Fibroblast of the aortic adventitia (primary cell): ENCODE data around the gene TADA1. TPM values are rescaled to one million over a fixed set of nuclear protein-coding genes. Genes with fewer than 3 reads are reported as not detected.
A peak's percentile ranks its signal among the peaks of the same experiment; 100 is the strongest.

Experiments
- DNase-seq: peaks from one replicate; pipeline ENCODE4 v3.0.0-alpha.2; 2010; ENCODE audit warnings: low read depth
- H3K4me3 ChIP-seq: 2 replicates; pipeline ENCODE4 v1.5.1; 2011; ENCODE audit warnings: low read depth, mild to moderate bottlenecking, control low read depth, low read length, moderate library complexity
- total RNA-seq: library from RNA; depleted of rRNA; stranded (reverse); fragments of >200 nt; gene quantifications from 2 replicates; pipeline ENCODE4 v1.2.3, GENCODE V29; 2012; ENCODE audit warnings: low replicate concordance
- TF ChIP-seq, protein P1 (sequence below): IDR thresholded peaks from 2 replicates; pipeline ENCODE4 v1.5.1; 2011; ENCODE audit warnings: mild to moderate bottlenecking, low read length, control low read depth, inconsistent platforms; ENCODE audit not compliant: insufficient read depth

TADA1 gene
- total RNA-seq, 1 donor: 12.1 TPM

DNA sequence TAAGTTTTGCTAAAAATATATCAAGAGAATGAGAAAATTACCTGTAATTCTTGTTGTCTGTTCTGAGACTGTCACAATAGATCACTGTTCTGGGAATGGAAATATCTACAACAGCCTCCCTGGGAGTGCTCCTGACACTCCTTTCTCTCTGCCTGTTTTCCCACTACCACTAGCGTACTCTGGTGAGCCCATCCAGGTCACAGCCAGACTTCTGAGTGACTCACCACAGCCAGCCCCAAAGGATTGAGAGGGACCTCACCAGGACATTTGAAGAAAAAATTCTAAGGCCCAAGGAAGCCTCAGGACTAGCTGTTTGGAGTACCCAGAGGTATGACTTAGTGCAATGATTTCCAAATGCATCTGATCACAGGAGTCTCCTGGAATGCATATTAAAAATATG lies 39.0 kb upstream of the TADA1 start:
- TF ChIP-seq, protein P1, sequence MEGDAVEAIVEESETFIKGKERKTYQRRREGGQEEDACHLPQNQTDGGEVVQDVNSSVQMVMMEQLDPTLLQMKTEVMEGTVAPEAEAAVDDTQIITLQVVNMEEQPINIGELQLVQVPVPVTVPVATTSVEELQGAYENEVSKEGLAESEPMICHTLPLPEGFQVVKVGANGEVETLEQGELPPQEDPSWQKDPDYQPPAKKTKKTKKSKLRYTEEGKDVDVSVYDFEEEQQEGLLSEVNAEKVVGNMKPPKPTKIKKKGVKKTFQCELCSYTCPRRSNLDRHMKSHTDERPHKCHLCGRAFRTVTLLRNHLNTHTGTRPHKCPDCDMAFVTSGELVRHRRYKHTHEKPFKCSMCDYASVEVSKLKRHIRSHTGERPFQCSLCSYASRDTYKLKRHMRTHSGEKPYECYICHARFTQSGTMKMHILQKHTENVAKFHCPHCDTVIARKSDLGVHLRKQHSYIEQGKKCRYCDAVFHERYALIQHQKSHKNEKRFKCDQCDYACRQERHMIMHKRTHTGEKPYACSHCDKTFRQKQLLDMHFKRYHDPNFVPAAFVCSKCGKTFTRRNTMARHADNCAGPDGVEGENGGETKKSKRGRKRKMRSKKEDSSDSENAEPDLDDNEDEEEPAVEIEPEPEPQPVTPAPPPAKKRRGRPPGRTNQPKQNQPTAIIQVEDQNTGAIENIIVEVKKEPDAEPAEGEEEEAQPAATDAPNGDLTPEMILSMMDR: no peak
- no peak overlapping the region for H3K4me3 ChIP-seq
- DNase-seq: no peak

DNA sequence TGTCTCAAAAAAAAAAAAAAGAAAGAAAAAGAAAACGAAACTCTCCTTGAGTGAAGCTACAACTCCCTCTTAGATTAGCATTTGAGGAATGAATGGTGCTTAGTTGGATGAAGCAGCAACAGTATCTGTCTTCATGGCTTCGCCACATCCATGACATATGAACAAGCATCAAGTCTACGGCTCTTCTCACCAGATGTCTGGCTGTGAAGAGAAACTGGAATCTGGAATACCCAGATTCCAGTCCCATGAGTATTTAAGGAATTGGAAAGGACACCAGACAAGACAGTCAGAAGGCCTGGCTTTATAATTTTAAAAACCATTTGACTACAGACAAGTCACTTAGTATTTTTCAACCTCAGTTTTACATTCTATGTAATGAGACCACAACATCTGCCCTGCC lies 38.0 kb upstream of the TADA1 start:
- TF ChIP-seq, protein P1: no peak

DNA sequence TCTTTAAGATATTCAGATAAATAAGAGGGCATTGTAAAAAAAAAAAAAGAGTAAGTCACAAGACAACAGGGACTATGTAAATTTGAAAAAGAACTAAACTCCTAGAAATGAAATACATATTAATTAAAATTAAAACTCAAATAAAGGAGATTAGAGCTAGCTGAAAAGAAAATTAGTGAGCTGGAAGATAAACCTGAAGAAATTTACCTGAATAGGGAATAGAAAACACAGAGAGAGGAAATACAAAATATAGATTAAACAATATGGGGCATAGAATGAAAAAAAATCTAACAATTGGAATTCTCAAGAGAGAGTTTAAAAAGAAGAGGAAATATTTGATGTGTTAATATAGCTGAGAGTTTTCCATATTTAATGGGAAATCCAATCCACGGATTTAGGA lies 35.6 kb upstream of the TADA1 start:
- TF ChIP-seq, protein P1: no peak
- H3K4me3 ChIP-seq: no peak overlapping the region
- no peak for DNase-seq

More for the DNA sequence above, 38.0 kb upstream of the TADA1 start:
- H3K4me3 ChIP-seq: no peak overlapping the region
- no peak for DNase-seq

DNA sequence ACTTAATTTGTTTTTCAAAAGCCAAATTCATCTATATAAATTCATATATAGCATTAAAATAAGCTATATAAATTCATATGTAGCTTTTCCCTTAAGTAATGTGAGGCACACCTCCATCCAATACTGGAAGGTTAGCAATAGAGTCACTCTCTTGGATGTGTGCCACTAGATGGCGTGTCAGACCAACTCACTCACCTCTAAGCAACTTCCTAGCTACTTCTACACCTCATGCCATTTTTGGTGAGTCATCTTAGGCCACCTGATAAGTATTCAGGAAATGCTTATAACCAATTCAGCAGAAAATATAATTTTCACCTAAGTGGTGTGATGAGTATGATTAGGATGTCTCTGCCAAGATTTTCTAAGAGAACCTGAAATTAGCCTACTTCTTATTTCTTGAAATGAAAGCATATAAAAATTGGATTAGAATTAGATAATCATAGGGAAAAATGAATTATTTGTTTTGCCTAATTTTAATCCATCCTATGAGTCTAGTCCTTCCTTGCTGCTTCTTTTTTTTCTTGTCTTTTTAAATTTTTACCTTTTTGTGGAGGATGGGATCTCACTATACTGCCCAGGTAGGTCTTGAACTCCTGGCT lies 34.4 kb upstream of the TADA1 start:
- no peak overlapping the region for H3K4me3 ChIP-seq
- TF ChIP-seq, protein P1: peak; percentile 52
- peak; percentile 90 for DNase-seq

DNA sequence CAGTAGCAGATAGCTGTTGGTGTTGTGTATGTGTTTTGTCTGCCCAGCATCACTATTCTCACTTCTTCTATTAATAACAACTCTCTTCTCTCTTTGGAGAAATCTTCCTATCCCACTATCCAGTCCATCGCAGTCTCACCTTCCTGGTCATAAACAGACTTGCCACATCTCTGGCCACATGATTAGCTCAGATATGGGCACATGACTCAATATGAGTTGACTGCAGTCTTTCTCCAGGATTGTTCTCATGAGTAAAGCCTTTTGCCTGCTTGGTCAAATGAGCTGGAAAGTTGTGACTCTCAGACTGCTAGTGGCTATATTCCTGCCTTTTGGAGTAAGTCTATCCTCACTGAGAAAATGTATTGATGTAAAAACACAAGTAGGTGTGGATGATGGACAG lies 32.9 kb upstream of the TADA1 start:
- DNase-seq: peak; percentile 30
- TF ChIP-seq, protein P1: no peak
- H3K4me3 ChIP-seq: no peak overlapping the region

DNA sequence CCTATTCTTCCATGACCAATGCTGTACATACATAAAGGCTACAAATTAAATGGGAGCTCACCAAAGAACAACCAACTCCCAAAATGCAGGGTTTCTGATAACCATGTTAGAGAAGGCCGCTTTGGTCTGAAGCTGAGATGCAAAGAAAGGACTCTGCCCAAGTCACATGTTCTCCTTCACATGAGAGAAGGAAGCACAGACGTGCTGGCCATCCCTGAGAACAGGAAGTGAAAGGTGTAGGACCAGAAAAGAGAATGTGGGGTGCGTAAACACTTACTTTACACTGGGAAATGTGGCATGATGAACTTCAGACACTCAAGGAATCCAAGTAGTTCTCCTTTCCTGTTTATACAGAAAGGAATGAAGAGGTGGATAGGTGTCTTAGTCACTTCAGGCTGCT lies 31.7 kb upstream of the TADA1 start:
- TF ChIP-seq, protein P1: no peak
- H3K4me3 ChIP-seq: no peak overlapping the region
- no peak for DNase-seq

DNA sequence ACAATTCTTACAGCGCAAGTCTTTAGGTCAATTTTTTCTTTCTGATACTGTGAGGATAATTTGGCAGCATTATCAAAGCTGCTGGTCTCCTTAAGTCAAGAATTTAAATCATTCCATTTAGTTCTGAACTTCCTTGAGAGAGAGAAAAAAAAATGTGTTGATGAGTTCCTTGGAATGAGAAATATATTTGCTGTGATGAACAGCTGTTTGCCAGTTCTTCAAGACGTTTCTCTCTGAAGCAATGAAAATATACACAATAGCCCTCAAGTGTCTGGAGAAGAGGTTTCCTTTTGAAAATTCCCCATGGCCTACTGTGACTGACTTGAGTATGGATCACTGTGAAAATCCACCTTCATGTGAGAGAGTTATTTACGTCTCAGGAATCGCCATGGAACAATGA lies 31.0 kb upstream of the TADA1 start:
- no peak overlapping the region for H3K4me3 ChIP-seq
- TF ChIP-seq, protein P1: no peak
- no peak for DNase-seq
